SH-SY5Y (cell line): ENCODE measurements around the gene ITGB1.

ENCODE experiments used
- GATA2 ChIP-seq: IDR thresholded peaks from 2 replicates; pipeline ENCODE4 v1.6.1; 2011; ENCODE audit warnings: mild to moderate bottlenecking, low read depth, low read length
- GATA3 ChIP-seq: IDR thresholded peaks from 2 replicates; pipeline ENCODE4 v1.6.1; 2011; ENCODE audit warnings: low read depth, mild to moderate bottlenecking, low read length, moderate library complexity

The ITGB1 gene

DNA sequence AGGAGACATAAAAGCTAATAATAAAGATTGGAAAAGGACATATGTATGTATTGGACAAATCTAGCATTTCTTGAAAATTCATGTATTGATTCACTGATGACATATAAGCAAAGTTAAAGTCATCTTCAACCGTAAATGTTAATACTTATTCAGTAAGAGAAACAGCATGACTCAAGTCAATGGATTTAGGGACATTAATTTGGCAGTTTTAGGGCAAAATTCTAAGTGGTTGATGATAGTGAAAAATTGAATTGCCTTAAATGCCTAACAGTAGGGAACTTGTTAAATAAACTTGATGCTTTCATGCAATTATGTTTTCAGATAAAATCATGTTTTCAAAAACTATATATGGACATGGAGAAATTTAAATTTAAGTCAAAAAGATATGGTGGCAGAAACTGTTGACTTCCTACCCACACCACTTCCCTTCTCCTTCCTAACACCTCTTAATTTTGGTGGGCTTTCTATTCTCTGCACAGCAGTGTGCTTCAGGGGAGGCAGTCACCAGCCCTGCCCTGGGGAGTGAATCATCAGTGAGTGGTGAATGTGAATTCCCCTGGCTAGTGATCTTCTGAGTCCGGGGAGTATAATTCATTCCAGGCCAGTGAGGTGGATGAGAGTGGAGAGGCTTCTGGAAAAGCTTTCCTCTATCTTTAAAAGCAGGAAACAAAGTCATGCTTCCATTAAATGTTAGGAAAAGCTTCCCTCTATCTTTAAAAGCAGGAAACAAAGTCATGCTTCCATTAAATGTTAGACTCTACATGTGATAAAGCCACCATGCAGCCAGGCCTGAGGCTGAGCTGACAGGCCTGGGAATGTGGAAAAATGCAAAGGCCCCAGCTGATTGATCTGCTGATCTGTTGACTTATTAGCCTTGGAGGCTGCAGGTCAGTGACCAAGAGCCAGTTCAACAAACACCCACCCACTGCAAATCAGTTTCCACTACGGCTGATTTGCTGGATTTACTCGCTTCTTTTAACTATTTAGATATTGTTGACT, 25.2 kb upstream of the ITGB1 start:
- no peak for TF ChIP-seq GATA3
- TF ChIP-seq GATA2 = no peak; the same call in 1 of the 2 replicates

DNA sequence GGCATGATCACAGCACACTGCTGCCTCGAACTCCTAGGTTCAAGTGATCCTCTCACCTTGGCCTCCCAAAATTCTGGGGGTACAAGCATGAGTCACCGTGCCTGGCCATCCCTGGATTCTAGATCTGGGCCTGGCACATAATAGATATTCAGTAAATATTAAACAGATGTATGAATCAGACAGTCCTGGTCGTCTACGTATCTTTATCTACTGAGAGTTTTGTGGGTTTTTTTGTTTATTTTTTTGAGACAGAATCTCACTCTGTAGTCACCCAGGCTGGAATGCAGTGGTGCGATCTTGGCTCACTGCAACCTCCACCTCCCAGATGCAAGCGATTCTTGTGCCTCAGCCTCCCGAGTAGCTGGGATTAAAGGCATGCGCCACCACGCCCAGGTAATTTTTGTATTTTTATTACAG, 24.3 kb upstream of the ITGB1 start:
- TF ChIP-seq GATA2 = no peak
- no peak for TF ChIP-seq GATA3

DNA sequence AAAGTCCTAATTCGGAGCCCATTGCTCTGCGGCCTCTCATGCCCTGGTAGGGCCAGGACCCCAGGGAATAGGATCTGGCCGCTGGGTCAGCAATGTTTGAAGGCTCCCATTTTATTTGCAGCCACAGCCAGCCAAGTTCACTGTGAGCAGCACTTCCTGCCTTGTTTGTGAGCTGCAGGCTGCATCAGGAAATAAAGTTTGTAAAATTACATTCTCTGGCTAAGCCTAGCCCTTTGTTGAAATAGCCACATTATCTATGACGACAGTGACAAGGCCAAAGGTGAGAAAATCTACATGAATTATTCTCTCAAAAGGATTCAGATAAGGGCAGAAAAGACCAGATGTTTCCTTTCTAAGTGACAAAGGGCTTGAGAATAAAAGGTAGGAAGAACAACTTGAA, 23.7 kb upstream of the ITGB1 start:
- no peak for TF ChIP-seq GATA2
- TF ChIP-seq GATA3 = no peak

DNA sequence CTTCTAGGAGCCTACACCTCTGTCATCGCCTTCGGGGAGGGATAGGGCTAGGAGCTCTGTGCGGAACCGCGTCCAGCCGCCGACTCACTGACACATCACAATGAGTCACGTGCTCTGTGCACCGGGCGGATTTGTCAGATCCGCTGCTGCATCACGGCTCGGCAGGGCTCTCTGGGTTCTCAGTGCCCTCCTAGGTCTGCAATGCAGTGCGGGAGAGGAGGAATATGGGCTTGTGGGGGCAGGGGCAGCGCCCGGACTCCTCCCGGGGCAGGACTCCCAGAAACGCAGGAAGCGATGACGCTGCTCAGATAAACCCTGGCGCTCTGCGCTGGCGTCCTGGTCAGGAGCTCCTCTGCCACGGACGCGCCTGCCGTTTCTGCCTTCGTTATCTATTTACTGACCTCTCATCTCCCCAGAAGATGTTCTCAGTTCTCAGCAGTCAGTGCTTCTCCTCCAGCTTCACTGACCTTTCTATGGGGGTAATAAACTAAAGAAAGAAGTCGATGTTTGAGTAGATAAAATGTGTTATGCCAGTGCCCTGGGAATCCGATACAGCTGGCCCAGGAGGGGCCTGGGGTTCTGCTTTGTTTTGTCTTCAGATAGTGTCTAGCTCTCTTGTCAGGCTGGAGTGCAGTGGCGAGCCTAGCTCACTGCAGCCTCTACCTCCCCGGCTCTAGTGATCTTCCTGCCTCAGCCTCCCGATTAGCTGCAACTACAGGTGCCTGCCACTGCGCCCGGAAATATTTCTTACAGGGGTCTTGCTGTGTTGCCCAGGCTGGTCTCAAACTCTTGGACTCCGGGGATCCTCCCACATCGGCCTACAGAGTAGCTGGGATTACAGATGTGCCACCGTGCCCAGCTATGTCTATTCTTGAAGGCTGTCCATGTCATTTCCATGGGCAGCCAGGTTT, 22.8 kb upstream of the ITGB1 start:
- TF ChIP-seq GATA3 (no peak; the same call in 1 of the 2 replicates), GATA2 (peak; percentile 81)

DNA sequence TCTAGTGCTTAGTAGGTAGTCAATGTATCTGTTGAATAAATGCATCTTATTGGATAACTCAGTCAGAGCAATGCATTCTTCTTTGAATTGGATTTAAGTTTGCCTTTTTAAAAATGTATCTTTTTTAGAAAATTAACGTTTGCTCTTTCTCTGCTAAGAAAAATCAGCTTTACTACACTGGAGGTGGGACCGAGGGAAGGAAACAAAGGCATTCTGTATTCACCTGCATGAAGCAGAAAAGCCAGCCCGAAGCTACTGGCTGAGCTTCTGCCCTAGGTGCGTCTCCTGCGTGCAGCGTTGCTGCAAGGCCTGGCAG, 22.2 kb upstream of the ITGB1 start:
- TF ChIP-seq GATA2 (no peak), GATA3 (no peak)

DNA sequence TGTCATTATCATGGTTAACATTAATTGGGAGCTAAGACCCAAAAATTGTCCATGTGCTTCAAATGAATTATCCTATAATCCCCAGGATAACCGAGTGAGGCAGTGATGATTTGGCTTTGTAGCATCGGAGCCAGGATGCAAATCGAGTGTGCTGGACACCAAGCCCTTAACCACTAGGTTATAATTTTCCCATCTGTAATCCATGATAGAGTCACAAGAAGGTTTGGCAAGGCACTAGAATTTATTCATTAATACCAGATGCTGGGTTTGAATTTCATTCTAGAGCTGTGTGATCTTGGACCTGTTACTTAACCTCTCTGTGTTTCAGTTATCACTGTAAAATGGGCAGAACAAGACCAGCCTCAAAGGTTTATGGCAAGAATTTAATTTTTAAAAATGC, 21.0 kb upstream of the ITGB1 start:
- TF ChIP-seq GATA2 (no peak), GATA3 (no peak)

DNA sequence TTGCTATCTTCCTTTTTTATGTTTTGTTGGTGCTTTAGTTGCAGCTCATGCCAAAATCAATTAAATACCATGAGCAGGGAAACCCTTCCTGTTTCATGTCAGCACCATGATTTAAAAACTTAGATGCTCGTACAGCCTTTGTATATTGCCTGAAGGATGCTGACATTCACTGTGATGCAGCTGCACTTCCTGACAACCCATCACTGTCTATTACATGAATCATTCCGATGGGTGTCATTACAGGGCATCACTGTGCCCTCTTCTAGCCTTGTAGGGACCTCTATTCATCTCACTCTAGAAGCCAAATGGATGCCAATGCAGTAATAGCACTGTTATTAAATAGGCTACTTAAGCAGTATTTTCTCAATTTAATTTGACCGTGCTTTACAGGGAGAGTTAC, 18.3 kb upstream of the ITGB1 start:
- TF ChIP-seq GATA2 (no peak), GATA3 (no peak)

DNA sequence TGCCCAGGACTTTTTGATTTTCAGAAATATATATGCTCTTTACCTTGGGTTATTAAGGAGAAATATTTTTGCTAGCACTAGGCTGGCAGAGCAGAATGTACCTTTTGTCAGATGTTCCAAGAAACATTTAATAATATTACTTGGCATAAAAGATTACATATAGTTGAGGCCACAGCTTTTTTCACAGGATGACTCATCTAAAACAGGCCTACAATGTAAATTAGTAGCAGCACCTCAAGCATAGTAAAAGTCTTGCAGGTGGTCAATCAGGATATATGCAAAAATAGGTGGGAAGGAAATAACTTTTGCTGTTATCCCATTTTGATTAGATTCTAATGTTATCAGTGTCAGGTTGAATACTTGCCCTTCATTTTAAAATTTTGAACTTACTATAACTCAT, 14.9 kb upstream of the ITGB1 start:
- no peak for TF ChIP-seq GATA2
- TF ChIP-seq GATA3 = no peak

DNA sequence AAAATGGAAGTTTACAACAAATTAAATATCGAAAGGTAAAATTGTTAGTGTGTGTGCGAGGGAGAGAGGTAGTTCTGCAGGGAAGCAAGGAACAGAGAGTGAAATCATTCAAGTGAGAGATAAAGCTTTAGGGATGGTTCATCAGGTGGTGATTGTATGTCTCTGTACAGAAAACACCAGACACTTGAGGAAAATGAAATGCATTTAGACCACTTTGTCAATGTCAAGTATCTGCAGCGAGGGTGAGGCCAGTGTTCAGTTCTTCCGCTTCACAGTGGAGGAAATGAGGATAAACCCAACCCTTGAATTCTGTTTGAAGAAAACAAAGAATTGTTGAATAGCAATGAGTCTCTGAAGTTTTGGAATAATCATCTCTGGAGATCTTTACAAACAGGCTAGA, 14.4 kb upstream of the ITGB1 start:
- TF ChIP-seq GATA2 (no peak), GATA3 (no peak)

DNA sequence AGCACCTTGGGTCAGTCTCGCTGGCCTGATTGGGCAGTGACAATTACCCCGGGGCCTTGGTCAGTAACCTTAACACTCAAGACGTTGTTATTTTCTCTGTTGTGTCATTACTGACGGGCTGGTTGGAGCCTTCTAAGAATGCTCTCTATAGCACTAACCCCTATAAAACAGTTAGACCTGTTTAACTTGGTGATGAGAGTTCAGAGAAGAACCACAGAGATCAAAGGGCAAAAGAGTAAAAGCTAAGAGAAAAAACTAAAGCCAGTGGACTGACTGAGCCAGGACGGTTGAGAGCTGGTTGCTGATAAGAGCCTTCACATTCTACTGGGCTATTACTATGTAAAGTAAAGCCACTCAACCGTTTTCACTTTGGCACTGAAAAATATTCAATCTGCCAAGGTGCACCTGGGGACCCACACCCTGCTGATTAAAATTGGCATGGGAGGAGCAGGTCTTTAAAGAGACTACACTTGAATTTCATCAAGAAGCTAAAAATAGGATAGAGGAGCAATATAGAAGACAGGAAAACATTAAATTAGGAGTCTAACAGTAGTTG, 13.6 kb upstream of the ITGB1 start:
- TF ChIP-seq GATA3 (no peak), GATA2 (no peak)

DNA sequence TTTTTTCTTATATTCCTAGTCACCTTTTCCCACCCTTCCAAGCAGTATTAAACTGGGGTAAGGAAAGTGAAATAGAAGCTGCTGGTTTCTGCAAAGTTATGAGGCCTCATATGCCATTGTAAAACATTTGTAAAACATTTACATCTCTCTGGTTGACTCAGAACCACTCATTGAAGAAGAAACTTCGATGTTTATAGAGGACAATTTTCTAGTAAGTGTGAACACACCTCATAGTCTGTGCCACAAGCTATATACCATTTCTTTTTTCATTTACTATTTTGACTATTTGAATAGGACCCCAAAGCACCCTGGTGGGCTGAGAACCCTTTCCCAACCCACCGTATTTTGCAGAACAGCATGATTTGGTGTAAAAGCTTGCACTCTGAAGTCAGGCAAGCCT, 12.9 kb upstream of the ITGB1 start:
- TF ChIP-seq GATA2 (no peak), GATA3 (no peak)

DNA sequence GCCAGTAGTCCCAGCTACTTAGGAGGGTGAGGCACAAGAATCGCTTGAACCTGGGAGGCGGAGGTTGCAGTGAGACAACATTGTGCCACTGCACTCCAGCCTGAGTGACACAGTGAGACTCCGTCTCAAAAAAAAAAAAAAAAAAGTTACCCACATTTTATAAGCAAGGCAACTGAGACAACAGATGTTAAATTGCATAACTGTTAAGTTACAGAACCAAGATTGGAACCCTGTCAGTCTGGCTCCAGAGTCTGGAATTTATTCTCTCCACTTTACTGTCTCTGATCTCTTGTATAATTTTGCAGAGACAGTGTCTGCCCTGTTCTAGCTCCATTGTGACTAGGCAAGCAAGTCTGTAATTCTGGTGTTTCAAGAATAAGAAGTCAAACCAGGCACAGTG, 6.2 kb upstream of the ITGB1 start:
- TF ChIP-seq GATA3 = no peak
- TF ChIP-seq GATA2 = no peak

DNA sequence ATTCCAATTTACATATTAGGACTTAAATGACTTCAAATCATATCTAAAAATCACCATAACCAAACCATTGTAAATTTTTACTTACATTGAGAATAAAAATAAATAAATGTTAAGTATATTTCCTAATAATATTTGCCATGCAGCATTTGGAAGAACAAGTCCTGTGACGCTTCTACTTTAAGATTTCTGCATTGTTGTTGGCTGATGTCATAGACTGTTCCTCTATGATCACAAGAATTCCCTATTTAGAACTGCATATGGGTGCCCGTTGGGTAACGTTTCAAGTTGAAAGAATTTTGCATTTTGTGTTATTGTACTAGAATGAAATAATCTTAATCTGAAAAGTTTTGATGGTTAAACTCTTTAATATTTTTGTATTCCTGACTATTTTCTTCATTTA, 5.1 kb upstream of the ITGB1 start:
- TF ChIP-seq GATA2 (no peak), GATA3 (no peak)

DNA sequence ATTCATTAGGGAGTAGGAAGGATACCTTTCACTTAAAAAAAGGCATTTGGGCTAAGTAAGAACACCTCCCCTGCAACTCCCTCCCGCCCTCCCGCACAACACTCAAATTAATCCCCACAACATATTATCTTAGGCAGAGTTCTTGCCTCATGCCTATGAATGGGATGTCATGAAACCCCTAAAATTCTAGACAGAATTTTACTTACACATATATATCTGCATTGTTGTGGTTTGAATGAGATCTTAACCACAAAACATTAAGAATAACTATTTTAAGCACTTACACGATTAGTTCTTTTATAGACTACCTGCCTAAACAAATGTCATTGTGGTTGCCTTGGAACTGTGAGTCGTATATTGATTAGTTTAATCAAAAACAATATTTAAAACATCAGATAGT, 4.5 kb upstream of the ITGB1 start:
- TF ChIP-seq GATA2 (no peak), GATA3 (no peak)

DNA sequence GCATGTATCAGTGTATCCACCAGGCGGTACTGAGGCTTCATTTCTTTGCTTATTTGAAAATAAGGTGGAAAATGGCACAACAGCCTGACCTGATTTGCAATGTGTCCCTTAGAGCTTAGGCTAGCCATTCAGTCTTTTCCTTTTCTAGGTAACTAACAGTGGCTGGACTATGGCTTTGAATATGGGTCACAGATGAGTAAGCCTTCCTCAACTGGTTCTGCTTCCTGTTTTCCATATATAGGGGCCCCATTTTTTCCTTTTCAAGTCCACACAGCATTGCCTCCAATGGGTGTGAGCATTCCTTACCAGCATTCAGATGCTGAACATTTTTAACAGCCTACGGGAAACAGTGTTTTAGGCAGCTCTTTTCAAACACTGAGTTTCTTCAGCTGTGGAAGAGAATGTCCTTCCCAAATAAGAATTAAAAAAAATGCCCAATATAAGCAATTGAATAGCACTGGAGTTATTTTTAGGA, 3.9 kb upstream of the ITGB1 start:
- TF ChIP-seq GATA2 (no peak), GATA3 (no peak)
